ENCODE data around the gene TMEM120B.

- TF ChIP-seq, protein P1, sequence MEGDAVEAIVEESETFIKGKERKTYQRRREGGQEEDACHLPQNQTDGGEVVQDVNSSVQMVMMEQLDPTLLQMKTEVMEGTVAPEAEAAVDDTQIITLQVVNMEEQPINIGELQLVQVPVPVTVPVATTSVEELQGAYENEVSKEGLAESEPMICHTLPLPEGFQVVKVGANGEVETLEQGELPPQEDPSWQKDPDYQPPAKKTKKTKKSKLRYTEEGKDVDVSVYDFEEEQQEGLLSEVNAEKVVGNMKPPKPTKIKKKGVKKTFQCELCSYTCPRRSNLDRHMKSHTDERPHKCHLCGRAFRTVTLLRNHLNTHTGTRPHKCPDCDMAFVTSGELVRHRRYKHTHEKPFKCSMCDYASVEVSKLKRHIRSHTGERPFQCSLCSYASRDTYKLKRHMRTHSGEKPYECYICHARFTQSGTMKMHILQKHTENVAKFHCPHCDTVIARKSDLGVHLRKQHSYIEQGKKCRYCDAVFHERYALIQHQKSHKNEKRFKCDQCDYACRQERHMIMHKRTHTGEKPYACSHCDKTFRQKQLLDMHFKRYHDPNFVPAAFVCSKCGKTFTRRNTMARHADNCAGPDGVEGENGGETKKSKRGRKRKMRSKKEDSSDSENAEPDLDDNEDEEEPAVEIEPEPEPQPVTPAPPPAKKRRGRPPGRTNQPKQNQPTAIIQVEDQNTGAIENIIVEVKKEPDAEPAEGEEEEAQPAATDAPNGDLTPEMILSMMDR (conservative IDR thresholded peaks at IDR 0.05) = no peak
- no peak for TF ChIP-seq ZFX (IDR thresholded peaks at IDR 0.05)
These were observed 87.5 kb downstream of the TMEM120B start for GRCh38 chr12:121799842-121800693.
